Measurements from ENCODE around the gene TBCK. TPM values are rescaled to one million over a fixed set of nuclear protein-coding genes. Genes with fewer than 3 reads are reported as not detected.

The TBCK gene
- total and polyA plus RNA-seq, 4 experiments from 2014 or later = 23.7 to 62.3 (median 43.1) TPM

GRCh38 chr4:106162278-106162677 is 153.7 kb downstream of the TBCK start:
- Mint-ChIP-seq H3K27ac (no peak overlapping the region), H3K9me3 (peaks cover 0 to 12% (median 3%) of the 10 kb centered on the region in 8 donors), H3K27me3 (no peaks in the 10 kb centered on the region), H3K4me3 (no peak overlapping the region), H3K4me1 (no peaks in the 10 kb centered on the region), H3K36me3 (peaks cover 48 to 77% of the 10 kb centered on the region in 2 donors)
- Histone ChIP-seq H3K4me1 (ENCODE audit: insufficient read depth, low read length) (no peaks in the 10 kb centered on the region), H3K27me3 (ENCODE audit: insufficient read depth, low read length) (no peaks in the 10 kb centered on the region), H3K9me3 (ENCODE audit: control insufficient read depth in 1 of 2, low read length in 2 of 2) (no peaks in the 10 kb centered on the region), H3K4me3 (ENCODE audit: low read length in 2 of 2) (no peak overlapping the region), H3K36me3 (ENCODE audit: insufficient read depth, low read length) (peaks cover 5% of the 10 kb centered on the region), H3K27ac (ENCODE audit: low read depth, low read length) (no peak overlapping the region)
- ChIA-PET CTCF (ENCODE audit: partially characterized antibody) (no interaction called here), POLR2A (ENCODE audit: partially characterized antibody) (no interaction called here)
- intact Hi-C loops (cut with micrococcal nuclease) = no loop called here
- DNase-seq = no peak

- Mint-ChIP-seq H3K9me3 (peaks cover 1 to 15% (median 5%) of the 10 kb centered on the region in 8 donors), H3K27me3 (no peaks in the 10 kb centered on the region), H3K4me1 (no peaks in the 10 kb centered on the region), H3K27ac (no peak overlapping the region), H3K36me3 (peaks cover 53 to 88% of the 10 kb centered on the region in 2 donors), H3K4me3 (no peak overlapping the region)
- no peak overlapping the region for H3K4me3 ChIP-seq (ENCODE audit: low read length in 2 of 2)
- H3K9me3 ChIP-seq (ENCODE audit: control insufficient read depth in 1 of 2, low read length in 2 of 2) = no peaks in the 10 kb centered on the region
- H3K27me3 ChIP-seq (ENCODE audit: insufficient read depth, low read length) = no peaks in the 10 kb centered on the region
- intact Hi-C loops (cut with micrococcal nuclease) = no loop called here
- POLR2A ChIA-PET (ENCODE audit: partially characterized antibody) = no interaction called here
- H3K36me3 ChIP-seq (ENCODE audit: insufficient read depth, low read length) = peaks cover 5% of the 10 kb centered on the region
- H3K27ac ChIP-seq (ENCODE audit: low read depth, low read length) = no peak overlapping the region
- no peak for DNase-seq
- no peaks in the 10 kb centered on the region for H3K4me1 ChIP-seq (ENCODE audit: insufficient read depth, low read length)
- CTCF ChIA-PET (ENCODE audit: partially characterized antibody) = no interaction called here
Measured at GRCh38 chr4:106160560-106160959, 155.4 kb downstream of the TBCK start.

GRCh38 chr4:106149911-106150310 is 166.1 kb downstream of the TBCK start:
- peaks cover 60 to 84% of the 10 kb centered on the region in 2 donors for H3K36me3 Mint-ChIP-seq
- no peaks in the 10 kb centered on the region for H3K36me3 ChIP-seq (ENCODE audit: insufficient read depth, low read length)

GRCh38 chr4:106149026-106149425 is 167.0 kb downstream of the TBCK start:
- Histone ChIP-seq H3K27me3 (ENCODE audit: insufficient read depth, low read length) (no peaks in the 10 kb centered on the region), H3K9me3 (ENCODE audit: control insufficient read depth in 1 of 2, low read length in 2 of 2) (no peaks in the 10 kb centered on the region), H3K4me1 (ENCODE audit: insufficient read depth, low read length) (no peaks in the 10 kb centered on the region), H3K4me3 (ENCODE audit: low read length in 2 of 2) (no peak overlapping the region), H3K27ac (ENCODE audit: low read depth, low read length) (no peak overlapping the region), H3K36me3 (ENCODE audit: insufficient read depth, low read length) (no peaks in the 10 kb centered on the region)
- Mint-ChIP-seq H3K36me3 (peaks cover 60 to 78% of the 10 kb centered on the region in 2 donors), H3K27ac (no peak overlapping the region), H3K9me3 (peaks cover 5 to 74% (median 48%) of the 10 kb centered on the region in 8 donors), H3K4me1 (no peaks in the 10 kb centered on the region), H3K4me3 (no peak overlapping the region), H3K27me3 (no peaks in the 10 kb centered on the region)
- ChIA-PET CTCF (ENCODE audit: partially characterized antibody) (no interaction called here), POLR2A (ENCODE audit: partially characterized antibody) (no interaction called here)
- intact Hi-C loops (cut with micrococcal nuclease) = no loop called here
- no peak for DNase-seq

More at GRCh38 chr4:106149911-106150310, 166.1 kb downstream of the TBCK start:
- no peak overlapping the region for H3K27ac Mint-ChIP-seq
- ChIA-PET POLR2A (ENCODE audit: partially characterized antibody) (no interaction called here), CTCF (ENCODE audit: partially characterized antibody) (no interaction called here)
- no peak for DNase-seq
- Histone ChIP-seq H3K27me3 (ENCODE audit: insufficient read depth, low read length) (no peaks in the 10 kb centered on the region), H3K27ac (ENCODE audit: low read depth, low read length) (no peak overlapping the region), H3K4me3 (ENCODE audit: low read length in 2 of 2) (no peak overlapping the region), H3K4me1 (ENCODE audit: insufficient read depth, low read length) (no peaks in the 10 kb centered on the region), H3K9me3 (ENCODE audit: control insufficient read depth in 1 of 2, low read length in 2 of 2) (no peaks in the 10 kb centered on the region)
- no peaks in the 10 kb centered on the region for H3K4me1 Mint-ChIP-seq
- no peak overlapping the region for H3K4me3 Mint-ChIP-seq
- H3K27me3 Mint-ChIP-seq = no peaks in the 10 kb centered on the region
- peaks cover 5 to 78% (median 51%) of the 10 kb centered on the region in 8 donors for H3K9me3 Mint-ChIP-seq
- intact Hi-C loops (cut with micrococcal nuclease) = no loop called here

GRCh38 chr4:106142616-106143127 is 173.3 kb downstream of the TBCK start:
- no peak overlapping the region for H3K4me3 ChIP-seq (ENCODE audit: low read length in 2 of 2)
- no peak overlapping the region for H3K4me3 Mint-ChIP-seq
- H3K36me3 ChIP-seq (ENCODE audit: insufficient read depth, low read length) = no peaks in the 10 kb centered on the region
- no peaks in the 10 kb centered on the region for H3K4me1 ChIP-seq (ENCODE audit: insufficient read depth, low read length)
- intact Hi-C loops (cut with micrococcal nuclease) = no loop called here
- POLR2A ChIA-PET (ENCODE audit: partially characterized antibody) = no interaction called here
- no peaks in the 10 kb centered on the region for H3K4me1 Mint-ChIP-seq
- no peak for DNase-seq
- no peaks in the 10 kb centered on the region for H3K27me3 Mint-ChIP-seq
- peaks cover 23 to 44% of the 10 kb centered on the region in 2 donors for H3K36me3 Mint-ChIP-seq
- H3K9me3 Mint-ChIP-seq = peaks cover 0 to 22% (median 14%) of the 10 kb centered on the region in 8 donors
- CTCF ChIA-PET (ENCODE audit: partially characterized antibody) = no interaction called here
- no peaks in the 10 kb centered on the region for H3K9me3 ChIP-seq (ENCODE audit: control insufficient read depth in 1 of 2, low read length in 2 of 2)
- H3K27me3 ChIP-seq (ENCODE audit: insufficient read depth, low read length) = no peaks in the 10 kb centered on the region
- H3K27ac Mint-ChIP-seq = no peak overlapping the region
- no peak overlapping the region for H3K27ac ChIP-seq (ENCODE audit: low read depth, low read length)

- ChIA-PET POLR2A (ENCODE audit: partially characterized antibody) (no interaction called here), CTCF (ENCODE audit: partially characterized antibody) (no interaction called here)
- no peak for DNase-seq
- Histone ChIP-seq H3K27ac (ENCODE audit: low read depth, low read length) (no peak overlapping the region), H3K36me3 (ENCODE audit: insufficient read depth, low read length) (no peaks in the 10 kb centered on the region), H3K9me3 (ENCODE audit: control insufficient read depth in 1 of 2, low read length in 2 of 2) (no peaks in the 10 kb centered on the region), H3K4me3 (ENCODE audit: low read length in 2 of 2) (no peak overlapping the region), H3K4me1 (ENCODE audit: insufficient read depth, low read length) (no peaks in the 10 kb centered on the region), H3K27me3 (ENCODE audit: insufficient read depth, low read length) (no peaks in the 10 kb centered on the region)
- H3K36me3 Mint-ChIP-seq = peaks cover 10 to 23% of the 10 kb centered on the region in 2 donors
- intact Hi-C loops (cut with micrococcal nuclease) = no loop called here
- peaks cover 0 to 2% (median under 1%) of the 10 kb centered on the region in 8 donors for H3K9me3 Mint-ChIP-seq
- H3K4me1 Mint-ChIP-seq = no peaks in the 10 kb centered on the region
- no peak overlapping the region for H3K4me3 Mint-ChIP-seq
- no peaks in the 10 kb centered on the region for H3K27me3 Mint-ChIP-seq
- no peak overlapping the region for H3K27ac Mint-ChIP-seq
Measured at GRCh38 chr4:106140601-106141000, 175.4 kb downstream of the TBCK start.

- H3K4me3 Mint-ChIP-seq = no peak overlapping the region
- Histone ChIP-seq H3K4me3 (ENCODE audit: low read length in 2 of 2) (no peak overlapping the region), H3K27me3 (ENCODE audit: insufficient read depth, low read length) (no peaks in the 10 kb centered on the region), H3K4me1 (ENCODE audit: insufficient read depth, low read length) (no peaks in the 10 kb centered on the region), H3K9me3 (ENCODE audit: control insufficient read depth in 1 of 2, low read length in 2 of 2) (peaks cover 0 to 8% of the 10 kb centered on the region in 2 donors), H3K27ac (ENCODE audit: low read depth, low read length) (no peak overlapping the region), H3K36me3 (ENCODE audit: insufficient read depth, low read length) (no peaks in the 10 kb centered on the region)
- no peaks in the 10 kb centered on the region for H3K27me3 Mint-ChIP-seq
- no peaks in the 10 kb centered on the region for H3K4me1 Mint-ChIP-seq
- peaks cover 28 to 33% of the 10 kb centered on the region in 2 donors for H3K36me3 Mint-ChIP-seq
- DNase-seq = no peak
- intact Hi-C loops (cut with micrococcal nuclease) = no loop called here
- CTCF ChIA-PET (ENCODE audit: partially characterized antibody) = no interaction called here
- H3K9me3 Mint-ChIP-seq = peaks cover 3 to 16% (median 10%) of the 10 kb centered on the region in 8 donors
- H3K27ac Mint-ChIP-seq = no peak overlapping the region
- POLR2A ChIA-PET (ENCODE audit: partially characterized antibody) = no interaction called here
Measured at GRCh38 chr4:106136777-106137331, 179.2 kb downstream of the TBCK start.
